GM12878 (cell line): ENCODE measurements around the gene ZSCAN5C. TPM values are rescaled to one million over a fixed set of nuclear protein-coding genes. Genes with fewer than 3 reads are reported as not detected.

ENCODE experiments used
- ATAC-seq: fragments of 200-7000 bp; cut with Tn5 transposase; 3 replicates; pipeline ENCODE4 v1.9.1; 2020; ENCODE audit warnings: mild to moderate bottlenecking, moderate library complexity
- BruUV-seq: library from RNA; stranded (reverse); fragments of 400-500 nt; replicated peaks from 2 replicates; lab custom pipeline; 2021; lab: Mats Ljungman, UMichigan
- CTCF ChIA-PET: fragments of 300-600 bp; sonication (Branson Sonifier 250); formaldehyde crosslinking; extraction: SDS; loops from one replicate; lab custom pipeline; 2021; ENCODE audit warnings: inconsistent platforms; lab: Yijun Ruan, JAX
- POLR2A ChIA-PET: fragments of 350-600 bp; formaldehyde crosslinking; extraction: SDS; loops from one replicate; lab custom pipeline; 2021; ENCODE audit warnings: inconsistent platforms; lab: Charles Lee
- RAD21 ChIA-PET: fragments of 300-600 bp; sonication (Branson Sonifier 250); formaldehyde crosslinking; loops from one replicate; lab custom pipeline; 2023; ENCODE audit warnings: antibody characterized with exemption; ENCODE audit not compliant: unreplicated experiment; lab: Charles Lee
- SMC1A ChIA-PET: fragments of 300-600 bp; sonication (Branson Sonifier 250); formaldehyde crosslinking; loops from one replicate; lab custom pipeline; 2023; ENCODE audit not compliant: unreplicated experiment, uncharacterized antibody; lab: Charles Lee
- DNase-seq: peaks from one replicate; pipeline ENCODE4 v3.0.0-alpha.2; 2011; ENCODE audit warnings: low read depth, low spot score
- FAIRE-seq: peaks from 3 replicates; lab custom pipeline; 2011; peaks lifted over from hg19 to GRCh38; lab: Jason Lieb, UNC
- H2AFZ ChIP-seq: 2 replicates; pipeline ENCODE4 v1.6.0; 2011; ENCODE audit warnings: low read depth, low read length, control low read depth; ENCODE audit not compliant: control insufficient read depth
- H3K27ac ChIP-seq: 2 replicates; pipeline ENCODE4 v1.5.1; 2011; ENCODE audit warnings: control low read depth; ENCODE audit not compliant: control insufficient read depth, insufficient read depth
- H3K27me3 ChIP-seq, 2 experiments: replicated peaks in 1 of 2; 2 replicates each; pipeline versions ENCODE4 v1.6.0 to v1.6.1; 2011; ENCODE audit warnings: low read length in 1 of 2; ENCODE audit not compliant: control insufficient read depth in 2 of 2, insufficient read depth in 2 of 2
- H3K36me3 ChIP-seq, 2 experiments: 2 replicates each; pipeline ENCODE4 v1.5.1; 2011; ENCODE audit warnings: low read length in 1 of 2; ENCODE audit not compliant: control insufficient read depth in 2 of 2, insufficient read depth in 2 of 2
- H3K4me1 ChIP-seq: 2 replicates; pipeline ENCODE4 v1.6.1; 2011; ENCODE audit warnings: mild to moderate bottlenecking, low read length, moderate library complexity, mixed read lengths; ENCODE audit not compliant: control insufficient read depth, insufficient read depth
- H3K4me2 ChIP-seq: 2 replicates; pipeline ENCODE4 v1.6.0; 2011; ENCODE audit warnings: control low read depth; ENCODE audit not compliant: control insufficient read depth, insufficient read depth
- H3K4me3 ChIP-seq: fragments of 200-600 bp; sonication (generic); 2 replicates; pipeline ENCODE4 v1.5.1; 2016
- H3K79me2 ChIP-seq: 2 replicates; pipeline ENCODE4 v1.6.0; 2011; ENCODE audit warnings: low read length; ENCODE audit not compliant: control insufficient read depth, insufficient read depth
- H3K9ac ChIP-seq: 2 replicates; pipeline ENCODE4 v1.8.0; 2011; ENCODE audit warnings: low read length, control low read depth, mixed read lengths; ENCODE audit not compliant: control insufficient read depth, insufficient read depth
- H3K9me3 ChIP-seq: replicated peaks from 3 replicates; pipeline ENCODE4 v1.5.1; 2011; ENCODE audit warnings: mild to moderate bottlenecking, low read length; ENCODE audit not compliant: control insufficient read depth, insufficient read depth
- H4K20me1 ChIP-seq: 2 replicates; pipeline ENCODE4 v1.6.0; 2011; ENCODE audit not compliant: control insufficient read depth, insufficient read depth
- ASH2L ChIP-seq: fragments of 300-600, 200-600 bp; sonication (generic); IDR thresholded peaks from 2 replicates; pipeline ENCODE4 v1.6.1; 2017; ENCODE audit warnings: low read depth, mild to moderate bottlenecking, borderline replicate concordance
- CREM ChIP-seq: IDR thresholded peaks from 2 replicates; pipeline ENCODE4 v1.6.1; 2014; ENCODE audit warnings: antibody characterized with exemption, low read depth
- E2F8 ChIP-seq: fragments of 450-650 bp; IDR thresholded peaks from 2 replicates; pipeline ENCODE4 v1.6.1; 2018; ENCODE audit warnings: mild to moderate bottlenecking, low read depth, moderate library complexity; ENCODE audit not compliant: partially characterized antibody
- ESRRA ChIP-seq: IDR thresholded peaks from 2 replicates; pipeline ENCODE4 v1.6.1; 2012; ENCODE audit warnings: mild to moderate bottlenecking, low read length, improper control_type of control experiment
- IRF4 ChIP-seq: IDR thresholded peaks from 2 replicates; pipeline ENCODE4 v1.6.1; 2011; ENCODE audit warnings: low read depth, low read length
- JUND ChIP-seq: IDR thresholded peaks from 2 replicates; pipeline ENCODE4 v1.6.1; 2012; ENCODE audit warnings: low read depth, mild to moderate bottlenecking, low read length, improper control_type of control experiment, moderate library complexity
- MYC ChIP-seq: IDR thresholded peaks from 2 replicates; pipeline ENCODE4 v1.6.1; 2011; ENCODE audit warnings: mild to moderate bottlenecking, low read length, moderate library complexity, inconsistent platforms; ENCODE audit not compliant: insufficient read depth, insufficient replicate concordance, insufficient read length, severe bottlenecking
- NFXL1 ChIP-seq: fragments of 450-650 bp; IDR thresholded peaks from 2 replicates; pipeline ENCODE4 v1.6.1; 2017; ENCODE audit warnings: antibody characterized with exemption, mild to moderate bottlenecking, borderline replicate concordance
- SPI1 ChIP-seq: IDR thresholded peaks from 2 replicates; pipeline ENCODE4 v1.6.1; 2011; ENCODE audit warnings: low read depth, mild to moderate bottlenecking, low read length, moderate library complexity, borderline replicate concordance; ENCODE audit not compliant: insufficient read depth
- SREBF1 ChIP-seq: IDR thresholded peaks from 2 replicates; pipeline ENCODE4 v1.6.1; 2012; ENCODE audit warnings: mild to moderate bottlenecking, low read length
- ZNF24 ChIP-seq: fragments of 450-650 bp; IDR thresholded peaks from 2 replicates; pipeline ENCODE4 v1.6.1; 2017; ENCODE audit warnings: antibody characterized with exemption, mild to moderate bottlenecking
- WGBS: methylation state at CpG from one replicate; pipeline ENCODE4 v1.1.6; 2016; ENCODE audit warnings: low lambda C conversion rate; ENCODE audit not compliant: insufficient replicate concordance, insufficient coverage; ENCODE audit errors: missing lambda C conversion rate; 5-methylcytosine and 5-hydroxymethylcytosine counted together
- in situ Hi-C: fragments of 300-500 bp; cut with MboI; formaldehyde crosslinking; loops from 9 replicates; pipeline ENCODE4 v1.14.3; 2018; ENCODE audit warnings: mixed read lengths
- intact Hi-C: fragments of 100-400 bp; cut with micrococcal nuclease; formaldehyde crosslinking; loops from one replicate; pipeline ENCODE4 v1.14.2; 2022; ENCODE audit not compliant: unreplicated experiment
- polyA plus RNA-seq, 11 experiments: library from polyadenylated mRNA; depleted of rRNA in 4 of 11; unstranded in 6 of 11; stranded (reverse) in 5 of 11; fragments of >200 nt; fragmentation: Nextera tagmentation in 4 of 11; fragmentation: Illumina TruSeq in 1 of 11; extraction: Ambion mirVana in 4 of 11; extraction: Trizol in 1 of 11; gene quantifications; 1 replicate in 1 of 11; 2 replicates in 10 of 11; pipeline versions ENCODE4 v1.2.1 to v1.2.3, GENCODE V29; 2011 to 2016; ENCODE audit warnings: inconsistent platforms in 2 of 11, missing spikeins in 2 of 11, low read depth in 1 of 11
- total RNA-seq, 4 experiments: library from RNA; depleted of rRNA in 3 of 4; stranded (reverse); fragments of >200 nt in 3 of 4; fragmentation: Illumina TruSeq in 1 of 4; extraction: Trizol in 1 of 4; gene quantifications; 2 replicates each; pipeline versions ENCODE4 v1.2.1 to v1.2.3, GENCODE V29; 2013 to 2021

ZSCAN5C gene
- total and polyA plus RNA-seq, 10 of the 15 experiments (the other 5 are each of a cell fraction or from before 2014, with no cell fraction given): not detected

- SMC1A ChIA-PET: no interaction called here
These were observed 49.4 kb upstream of the ZSCAN5C start for GRCh38 chr19:56152644-56153043.

More at GRCh38 chr19:56152644-56153043, 49.4 kb upstream of the ZSCAN5C start:
- Histone ChIP-seq H4K20me1 (no peaks in the 10 kb centered on the region), H3K4me2 (no peak overlapping the region), H3K79me2 (no peaks in the 10 kb centered on the region), H3K9me3 (no peaks in the 10 kb centered on the region), H3K4me1 (no peaks in the 10 kb centered on the region), H2AFZ (no peak overlapping the region), H3K27me3 (no peaks in the 10 kb centered on the region), H3K36me3 (peaks cover 11 to 16% of the 10 kb centered on the region in 2 experiments; a peak in 3 of 4 replicates), H3K9ac (no peak overlapping the region)
- no TSS peak for BruUV-seq
- ChIA-PET RAD21 (interaction anchor here (1.3 kb wide), 1 partner anchor 101 kb away, joined by 3 read pairs; no protein-coding TSS in a partner anchor), POLR2A (interaction anchor here (0.6 kb wide), 1 partner anchor 186 kb away, joined by 3 read pairs; no protein-coding TSS in a partner anchor), CTCF (interaction anchor here (1.1 to 1.7 kb wide), 2 partner anchors 10 to 19 kb away, joined by 4 to 6 read pairs; no protein-coding TSS in a partner anchor)
- FAIRE-seq: no peak
- intact Hi-C loops: no loop called here
- no peak for DNase-seq
- 70% methylated on average over 2 of the region's 2 CpGs for WGBS
- ATAC-seq: no peak
- in situ Hi-C loops: no loop called here
- TF ChIP-seq CREM: no peak
- TF ChIP-seq ESRRA: no peak
- no peak for TF ChIP-seq E2F8
- TF ChIP-seq NFXL1: no peak
- TF ChIP-seq ASH2L: no peak
- TF ChIP-seq JUND: no peak
- TF ChIP-seq ZNF24: no peak
- TF ChIP-seq IRF4: no peak
- no peak for TF ChIP-seq MYC
- TF ChIP-seq SPI1: no peak
- TF ChIP-seq SREBF1: no peak
- TF ChIP-seq, all 136 proteins: peak for 0
- Histone ChIP-seq H3K27ac (no peak overlapping the region), H3K4me3 (no peak overlapping the region)
